NCI-H1436 treated with DMSO at 0.1 percent for 48 hours (cell line): ENCODE measurements around the gene SLCO3A1.

Experiments used
- DNase-seq: peaks from one replicate; lab custom pipeline; 2025; lab: John Stamatoyannopoulos, UW

Gene SLCO3A1

GRCh38 chr15:92100751-92101150 is 247.2 kb downstream of the SLCO3A1 start:
- no peak for DNase-seq

- no peak for DNase-seq
Observed at GRCh38 chr15:92101708-92102394, 248.3 kb downstream of the SLCO3A1 start.

- DNase-seq, result no peak
Observed at GRCh38 chr15:92102395-92102755, 248.9 kb downstream of the SLCO3A1 start.

GRCh38 chr15:92104072-92104471 is 250.6 kb downstream of the SLCO3A1 start:
- DNase-seq, result no peak

GRCh38 chr15:92105611-92106010 is 252.1 kb downstream of the SLCO3A1 start:
- no peak for DNase-seq

- DNase-seq, result no peak
Observed at GRCh38 chr15:92107510-92107909, 254.0 kb downstream of the SLCO3A1 start.

- peak; percentile 20 for DNase-seq
Observed at GRCh38 chr15:92109191-92109873, 255.8 kb downstream of the SLCO3A1 start.

GRCh38 chr15:92111291-92111690 is 257.8 kb downstream of the SLCO3A1 start:
- no peak for DNase-seq

GRCh38 chr15:92111751-92112150 is 258.2 kb downstream of the SLCO3A1 start:
- no peak for DNase-seq

- DNase-seq, result no peak
Observed at GRCh38 chr15:92112180-92112579, 258.7 kb downstream of the SLCO3A1 start.

- DNase-seq, result no peak
Observed at GRCh38 chr15:92112711-92113110, 259.2 kb downstream of the SLCO3A1 start.

- no peak for DNase-seq
Observed at GRCh38 chr15:92113832-92114231, 260.3 kb downstream of the SLCO3A1 start.

GRCh38 chr15:92115834-92116233 is 262.3 kb downstream of the SLCO3A1 start:
- no peak for DNase-seq

GRCh38 chr15:92116330-92116729 is 262.8 kb downstream of the SLCO3A1 start:
- no peak for DNase-seq

GRCh38 chr15:92117261-92117731 is 263.8 kb downstream of the SLCO3A1 start:
- no peak for DNase-seq

GRCh38 chr15:92118162-92118935 is 264.8 kb downstream of the SLCO3A1 start:
- no peak for DNase-seq

GRCh38 chr15:92118936-92119325 is 265.4 kb downstream of the SLCO3A1 start:
- DNase-seq, result no peak

GRCh38 chr15:92120094-92120795 is 266.7 kb downstream of the SLCO3A1 start:
- no peak for DNase-seq

- no peak for DNase-seq
Observed at GRCh38 chr15:92121047-92121446, 267.5 kb downstream of the SLCO3A1 start.

- no peak for DNase-seq
Observed at GRCh38 chr15:92122259-92122658, 268.8 kb downstream of the SLCO3A1 start.

GRCh38 chr15:92123962-92124656 is 270.6 kb downstream of the SLCO3A1 start:
- DNase-seq, result no peak

GRCh38 chr15:92124657-92125010 is 271.1 kb downstream of the SLCO3A1 start:
- DNase-seq, result no peak
